Measurements from ENCODE around the gene CNGA2. TPM values are rescaled to one million over a fixed set of nuclear protein-coding genes. Genes with fewer than 3 reads are reported as not detected.
"Not testable (repeated sequence)": the region's sequence is repeated elsewhere in the genome, so short reads cannot be mapped to it uniquely, and the experiment has no call there.

The CNGA2 gene
- total RNA-seq, 1 donor from 2014 or later, result not detected

DNA sequence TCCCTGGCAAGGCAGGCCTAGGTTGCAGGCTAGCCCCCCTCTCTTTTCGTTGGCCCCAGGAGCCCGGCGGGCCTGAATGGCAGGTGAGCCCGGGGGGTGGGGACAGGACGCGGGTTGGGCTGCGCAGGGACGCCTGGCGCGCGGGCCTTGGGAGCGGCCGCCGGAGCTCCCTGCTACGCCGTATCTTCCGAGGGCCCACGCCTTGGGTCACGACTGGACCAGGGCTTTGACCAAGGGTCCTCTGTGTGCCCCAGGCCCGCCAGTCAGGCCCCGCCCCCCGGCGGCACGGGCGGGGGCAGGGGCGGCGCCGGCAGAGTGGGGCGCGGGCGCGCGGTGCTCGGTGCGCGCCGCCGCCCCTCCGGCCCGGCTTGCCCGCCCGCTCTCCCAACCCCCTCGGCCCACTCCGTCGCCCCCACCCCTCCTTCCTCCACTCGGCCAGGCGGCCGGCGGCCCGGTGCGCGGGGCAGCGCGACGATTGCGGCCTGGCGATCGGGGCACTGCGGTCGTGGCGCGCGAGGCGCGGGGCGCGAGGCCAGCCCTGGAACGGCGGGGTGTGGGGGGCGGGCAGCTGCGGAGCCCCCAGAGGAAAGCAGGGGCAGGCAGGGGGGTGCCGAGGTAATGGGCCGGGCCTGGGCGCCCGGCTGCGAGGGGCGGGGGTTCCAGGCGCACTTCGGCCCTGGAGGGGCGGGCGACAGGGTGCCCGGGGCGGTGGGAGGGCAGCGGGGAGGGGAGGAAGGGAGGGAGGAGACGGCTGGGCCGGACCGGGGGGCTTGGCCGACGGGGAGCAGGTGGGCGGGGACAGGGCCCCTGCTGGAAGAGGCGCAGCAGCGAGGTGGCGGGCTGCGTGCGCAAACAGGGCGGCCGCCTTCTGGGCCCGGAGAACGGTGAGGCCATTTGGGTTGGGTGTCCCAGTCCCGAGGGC, 39.6 kb upstream of the CNGA2 start, which contains the start of gene PRRG3:
Gene PRRG3 (plus strand): TSS at position 798 of the 922 bp plus-strand sequence. CDS start 3,357 bp downstream, outside the sequence.
- H3K27me3 Mint-ChIP-seq, result peaks cover 24% of the 10 kb centered on the region

GRCh38 chrX:151695583-151696340, 38.8 kb upstream of the CNGA2 start:
- H3K27ac Mint-ChIP-seq, result no peak overlapping the region
- peak overlapping the region; percentile 80 for H3K4me3 Mint-ChIP-seq
- no peak for TF ChIP-seq CTCF (conservative IDR thresholded peaks at IDR 0.05)
- no peaks in the 10 kb centered on the region for H3K36me3 Mint-ChIP-seq
- H3K9me3 Mint-ChIP-seq, result peaks cover 5% of the 10 kb centered on the region
- no peak for DNase-seq (ENCODE audit: extremely low spot score, unreplicated experiment)
- peaks cover 24% of the 10 kb centered on the region for H3K27me3 Mint-ChIP-seq
- H3K4me1 Mint-ChIP-seq (ENCODE audit: unreplicated experiment), result peaks cover 4% of the 10 kb centered on the region

More for the DNA sequence above, 39.6 kb upstream of the CNGA2 start, which contains the start of gene PRRG3:
- no peak for TF ChIP-seq CTCF (conservative IDR thresholded peaks at IDR 0.05)
- H3K36me3 Mint-ChIP-seq, result no peaks in the 10 kb centered on the region
- DNase-seq (ENCODE audit: extremely low spot score, unreplicated experiment), result no peak
- no peak within 1 kb of the TSS for H3K27ac Mint-ChIP-seq
- H3K4me3 Mint-ChIP-seq, result peak within 1 kb of the TSS; percentile 80
- H3K9me3 Mint-ChIP-seq, result peaks cover 5% of the 10 kb centered on the region
- peaks cover 4% of the 10 kb centered on the region for H3K4me1 Mint-ChIP-seq (ENCODE audit: unreplicated experiment)

- H3K27me3 Mint-ChIP-seq, result peaks cover 24% of the 10 kb centered on the region
- H3K4me3 Mint-ChIP-seq; H3K9me3 Mint-ChIP-seq; H3K27ac Mint-ChIP-seq; H3K4me1 Mint-ChIP-seq (ENCODE audit: unreplicated experiment); DNase-seq (ENCODE audit: extremely low spot score, unreplicated experiment); H3K36me3 Mint-ChIP-seq: not testable (repeated sequence)
Observed at GRCh38 chrX:151697082-151697481, 37.5 kb upstream of the CNGA2 start.

DNA sequence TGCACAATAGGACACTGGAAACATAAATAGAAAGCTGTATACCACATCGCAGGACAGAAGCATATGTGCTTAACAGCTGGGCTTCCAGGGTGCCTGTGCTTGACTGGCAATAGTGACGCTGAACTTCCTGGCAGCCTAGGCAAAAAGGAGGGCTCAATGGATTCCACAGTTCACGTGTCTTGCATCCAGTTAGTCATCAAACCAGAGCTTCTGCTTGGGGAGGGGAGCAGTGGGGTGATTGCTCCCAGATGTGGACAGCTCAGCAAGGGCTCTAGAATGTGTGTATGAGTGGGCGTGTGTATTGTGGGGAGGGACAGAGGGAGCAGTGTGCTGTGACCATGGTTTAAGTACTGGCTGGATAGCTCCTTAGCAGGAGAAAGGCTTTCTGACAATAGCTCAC, 37.0 kb upstream of the CNGA2 start:
- no peak overlapping the region for H3K27ac Mint-ChIP-seq
- no peak overlapping the region for H3K4me3 Mint-ChIP-seq
- TF ChIP-seq CTCF (conservative IDR thresholded peaks at IDR 0.05), result no peak
- peaks cover 5% of the 10 kb centered on the region for H3K9me3 Mint-ChIP-seq
- peaks cover 24% of the 10 kb centered on the region for H3K27me3 Mint-ChIP-seq
- H3K36me3 Mint-ChIP-seq, result no peaks in the 10 kb centered on the region
- no peak for DNase-seq (ENCODE audit: extremely low spot score, unreplicated experiment)
- H3K4me1 Mint-ChIP-seq (ENCODE audit: unreplicated experiment), result peaks cover 4% of the 10 kb centered on the region

- Mint-ChIP-seq H3K9me3 (peaks cover under 1% of the 10 kb centered on the region), H3K36me3 (no peaks in the 10 kb centered on the region), H3K4me1 (ENCODE audit: unreplicated experiment) (peaks cover 4% of the 10 kb centered on the region), H3K27ac (no peak overlapping the region), H3K4me3 (no peak overlapping the region), H3K27me3 (peaks cover 24% of the 10 kb centered on the region)
- no peak for DNase-seq (ENCODE audit: extremely low spot score, unreplicated experiment)
- TF ChIP-seq CTCF (conservative IDR thresholded peaks at IDR 0.05), result no peak
Observed at GRCh38 chrX:151698485-151698884, 36.1 kb upstream of the CNGA2 start.

Data from type B pancreatic cell (in vitro differentiated cells).